Measurements from ENCODE around the gene RFLNA.

RFLNA gene

DNA sequence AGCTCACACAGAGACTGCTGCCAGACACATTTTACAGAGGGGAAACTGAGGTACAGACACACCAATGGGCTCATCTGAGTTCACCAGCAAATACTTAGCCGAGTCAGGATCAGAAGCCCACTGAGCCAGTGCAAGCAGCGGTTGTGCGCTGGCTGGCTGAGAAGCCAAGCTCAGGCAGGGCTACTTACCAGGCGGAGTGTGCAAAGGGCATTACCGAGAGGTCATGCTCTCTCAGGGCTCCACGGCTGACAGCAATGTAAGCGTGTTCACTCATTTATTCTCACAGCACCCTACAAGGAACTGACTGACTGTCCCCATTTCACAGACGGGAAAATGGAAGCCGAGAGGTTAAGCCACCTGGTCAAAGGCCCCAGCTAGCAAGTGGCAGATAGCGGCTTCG is 63.7 kb downstream of the RFLNA start:
- no peak for DNase-seq (ENCODE audit: low read depth)

GRCh38 chr12:124359671-124360581 is 65.0 kb downstream of the RFLNA start:
- DNase-seq (ENCODE audit: low read depth), result no peak

GRCh38 chr12:124361074-124361970 is 66.4 kb downstream of the RFLNA start:
- DNase-seq (ENCODE audit: low read depth), result no peak

- no peak for DNase-seq (ENCODE audit: low read depth)
Observed at GRCh38 chr12:124361996-124362395, 67.1 kb downstream of the RFLNA start.

- DNase-seq (ENCODE audit: low read depth), result no peak
Observed at GRCh38 chr12:124363353-124363965, 68.6 kb downstream of the RFLNA start.

DNA sequence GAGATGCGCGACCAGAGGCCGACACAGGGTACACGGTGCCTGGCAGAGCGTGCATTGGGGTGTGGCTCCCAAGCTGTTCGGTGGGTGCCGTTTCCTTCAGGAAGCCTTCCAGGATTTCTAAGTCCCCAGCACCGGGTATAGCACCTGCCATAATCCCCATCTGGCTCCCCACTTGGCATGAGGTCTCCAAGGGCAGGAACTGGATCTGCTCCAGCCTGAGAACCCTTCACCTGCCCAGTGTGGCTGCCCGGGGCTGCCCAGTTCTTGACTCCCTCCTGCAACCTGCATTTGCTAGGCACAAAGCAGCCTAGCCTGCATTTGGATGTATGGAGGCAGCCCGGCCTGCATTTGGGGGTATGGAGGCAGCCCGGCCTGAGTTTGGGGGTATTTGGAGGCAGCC is 69.7 kb downstream of the RFLNA start:
- no peak for DNase-seq (ENCODE audit: low read depth)

Measured in stimulated activated CD8-positive, alpha-beta memory T cell treated with anti-CD3 and anti-CD28 coated beads, Interleukin-12 subunit alpha, Interleukin-12 subunit beta, amount 100 ng/mL, for 1 hour (primary cell).